Cardiac muscle cell (in vitro differentiated cells and primary cell): Measurements from ENCODE around the gene ZSWIM6. TPM values are rescaled to one million over a fixed set of nuclear protein-coding genes. Genes with fewer than 3 reads are reported as not detected.
"Not testable (repeated sequence)": the region's sequence is repeated elsewhere in the genome, so short reads cannot be mapped to it uniquely, and the experiment has no call there.

Experiments
- DNase-seq, 2 donors: peaks; one replicate each; pipeline versions ENCODE4 v3.0.0 to v3.0.0-alpha.2; 2010 to 2017; ENCODE audit warnings: low read depth in 1 of 2, low spot score in 1 of 2
- H3K27ac ChIP-seq: fragments of 200-600 bp; sonication (generic); 2 replicates; pipeline ENCODE4 v1.5.1; 2016
- H3K27me3 ChIP-seq: fragments of 200-600 bp; sonication (generic); 2 replicates; pipeline ENCODE4 v1.6.0; 2016; ENCODE audit warnings: control low read depth
- H3K36me3 ChIP-seq: fragments of 200-600 bp; sonication (generic); 2 replicates; pipeline ENCODE4 v1.5.1; 2016; ENCODE audit warnings: control low read depth
- H3K4me1 ChIP-seq: fragments of 200-600 bp; sonication (generic); 2 replicates; pipeline ENCODE4 v1.8.1; 2017; ENCODE audit warnings: low read depth, mild to moderate bottlenecking, mixed run types
- H3K4me3 ChIP-seq: fragments of 200-600 bp; sonication (generic); 2 replicates; pipeline ENCODE4 v1.5.1; 2016; ENCODE audit warnings: mild to moderate bottlenecking
- H3K9me3 ChIP-seq: fragments of 200-600 bp; sonication (generic); 2 replicates; pipeline ENCODE4 v1.5.1; 2017; ENCODE audit warnings: low read depth, mild to moderate bottlenecking, control low read depth
- CTCF ChIP-seq: IDR thresholded peaks from 2 replicates; pipeline ENCODE4 v1.5.1; 2012; ENCODE audit warnings: low read depth, mild to moderate bottlenecking, low read length
- polyA plus RNA-seq: library from polyadenylated mRNA; unstranded; fragments of >200 nt; fragmentation: Nextera tagmentation; extraction: Ambion mirVana; gene quantifications from 2 replicates; pipeline ENCODE4 v1.2.1, GENCODE V29; 2016
- total RNA-seq: library from RNA; depleted of rRNA; stranded (reverse); fragments of >200 nt; gene quantifications from 2 replicates; pipeline ENCODE4 v1.2.3, GENCODE V29; 2016

ZSWIM6 gene
- total and polyA plus RNA-seq, 2 experiments from 2014 or later: 3.4 to 8.3 TPM

GRCh38 chr5:61409568-61409967, 77.5 kb downstream of the ZSWIM6 start:
- H3K9me3 ChIP-seq: no peaks in the 10 kb centered on the region
- H3K4me3 ChIP-seq: no peak overlapping the region
- H3K27ac ChIP-seq: no peak overlapping the region
- no peaks in the 10 kb centered on the region for H3K27me3 ChIP-seq
- peaks cover 15% of the 10 kb centered on the region for H3K4me1 ChIP-seq
- no peak for TF ChIP-seq CTCF
- H3K36me3 ChIP-seq: no peaks in the 10 kb centered on the region
- DNase-seq: peak in 1 of 2 donors; percentile 91

- TF ChIP-seq CTCF: no peak
- Histone ChIP-seq H3K4me3 (no peak overlapping the region), H3K9me3 (no peaks in the 10 kb centered on the region), H3K4me1 (peaks cover 15% of the 10 kb centered on the region), H3K27me3 (no peaks in the 10 kb centered on the region), H3K36me3 (no peaks in the 10 kb centered on the region), H3K27ac (no peak overlapping the region)
- DNase-seq: no peak
Measured at GRCh38 chr5:61410811-61411210, 78.8 kb downstream of the ZSWIM6 start.

GRCh38 chr5:61412361-61412760, 80.3 kb downstream of the ZSWIM6 start:
- no peaks in the 10 kb centered on the region for H3K9me3 ChIP-seq
- no peak for TF ChIP-seq CTCF
- H3K4me1 ChIP-seq: peaks cover 21% of the 10 kb centered on the region
- DNase-seq: no peak
- H3K36me3 ChIP-seq: no peaks in the 10 kb centered on the region
- no peak overlapping the region for H3K4me3 ChIP-seq
- H3K27ac ChIP-seq: no peak overlapping the region
- no peaks in the 10 kb centered on the region for H3K27me3 ChIP-seq

GRCh38 chr5:61413205-61413604, 81.1 kb downstream of the ZSWIM6 start:
- not testable (repeated sequence) for H3K27ac ChIP-seq, H3K4me3 ChIP-seq, H3K36me3 ChIP-seq, DNase-seq, H3K27me3 ChIP-seq, H3K9me3 ChIP-seq
- H3K4me1 ChIP-seq: peaks cover 12% of the 10 kb centered on the region

- no peak for DNase-seq
- no peak for TF ChIP-seq CTCF
- Histone ChIP-seq H3K4me1 (peaks cover 8% of the 10 kb centered on the region), H3K9me3 (no peaks in the 10 kb centered on the region), H3K27ac (no peak overlapping the region), H3K4me3 (no peak overlapping the region), H3K36me3 (no peaks in the 10 kb centered on the region), H3K27me3 (no peaks in the 10 kb centered on the region)
Measured at GRCh38 chr5:61414806-61415205, 82.7 kb downstream of the ZSWIM6 start.

- no peaks in the 10 kb centered on the region for H3K36me3 ChIP-seq
- H3K4me3 ChIP-seq: no peak overlapping the region
- H3K27ac ChIP-seq: no peak overlapping the region
- H3K9me3 ChIP-seq: no peaks in the 10 kb centered on the region
- no peak for TF ChIP-seq CTCF
- no peaks in the 10 kb centered on the region for H3K27me3 ChIP-seq
- DNase-seq: peak in 1 of 2 donors; percentile 11
- peaks cover 8% of the 10 kb centered on the region for H3K4me1 ChIP-seq
Measured at GRCh38 chr5:61416010-61416409, 84.0 kb downstream of the ZSWIM6 start.
